ENCODE data around the gene MICAL2. TPM values are rescaled to one million over a fixed set of nuclear protein-coding genes. Genes with fewer than 3 reads are reported as not detected.
A peak's percentile ranks its signal among the peaks of the same experiment; 100 is the strongest.

The MICAL2 gene
- total RNA-seq, 2 donors from 2014 or later = 151 to 231 TPM

GRCh38 chr11:12205330-12205729, 94.9 kb downstream of the MICAL2 start:
- intact Hi-C loops (cut with DNase I) = no loop called here
- DNase-seq (ENCODE audit: low spot score) = no peak

- intact Hi-C loops (cut with DNase I) = no loop called here
- DNase-seq (ENCODE audit: low spot score) = no peak
Measured at GRCh38 chr11:12206529-12206928, 96.1 kb downstream of the MICAL2 start.

GRCh38 chr11:12207384-12208150, 97.2 kb downstream of the MICAL2 start:
- intact Hi-C loops (cut with DNase I) = no loop called here

GRCh38 chr11:12209096-12209495, 98.7 kb downstream of the MICAL2 start:
- no peak for DNase-seq (ENCODE audit: low spot score)
- intact Hi-C loops (cut with DNase I) = no loop called here

More at GRCh38 chr11:12207384-12208150, 97.2 kb downstream of the MICAL2 start:
- no peak for DNase-seq (ENCODE audit: low spot score)

GRCh38 chr11:12210200-12210599, 99.8 kb downstream of the MICAL2 start:
- intact Hi-C loops (cut with DNase I) = no loop called here
- no peak for DNase-seq (ENCODE audit: low spot score)

DNA sequence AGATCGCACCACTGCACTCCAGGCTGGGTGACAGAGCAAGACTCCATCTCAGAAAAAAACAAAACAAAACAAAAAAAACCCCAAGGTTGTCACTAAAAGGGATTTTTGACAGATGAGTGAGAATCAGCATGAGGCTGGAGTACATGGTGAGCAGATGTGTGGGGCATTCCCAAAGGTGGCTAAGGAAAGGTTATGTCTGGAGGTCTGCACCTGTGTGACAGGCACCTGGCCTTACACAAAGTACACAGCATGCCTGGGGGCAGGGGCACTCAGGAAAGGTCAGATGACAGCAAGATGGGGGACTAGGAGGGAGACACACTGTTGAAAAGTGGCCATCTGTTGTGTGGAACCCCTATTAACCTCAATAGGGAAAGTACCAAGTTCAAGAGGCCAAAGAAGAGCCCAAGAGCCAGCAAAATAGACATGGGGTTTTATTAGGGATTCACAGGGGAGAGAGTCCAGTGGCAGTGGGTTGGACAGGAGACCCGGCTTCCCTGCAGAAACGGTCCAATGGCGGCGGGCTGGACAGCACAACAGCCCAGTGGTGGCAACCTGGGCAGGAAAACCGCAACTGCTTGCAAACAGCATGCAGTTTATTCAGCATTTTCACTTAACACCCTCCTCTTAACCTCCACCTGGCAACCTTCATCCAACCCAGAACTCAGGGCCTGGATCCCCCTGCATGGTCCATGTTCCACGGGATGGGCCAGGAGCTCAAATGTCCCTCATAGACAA, 101.1 kb downstream of the MICAL2 start:
- intact Hi-C loops (cut with DNase I) = no loop called here
- DNase-seq (ENCODE audit: low spot score) = no peak

- intact Hi-C loops (cut with DNase I) = no loop called here
- no peak for DNase-seq (ENCODE audit: low spot score)
Measured at GRCh38 chr11:12212174-12212820, 101.9 kb downstream of the MICAL2 start.

DNA sequence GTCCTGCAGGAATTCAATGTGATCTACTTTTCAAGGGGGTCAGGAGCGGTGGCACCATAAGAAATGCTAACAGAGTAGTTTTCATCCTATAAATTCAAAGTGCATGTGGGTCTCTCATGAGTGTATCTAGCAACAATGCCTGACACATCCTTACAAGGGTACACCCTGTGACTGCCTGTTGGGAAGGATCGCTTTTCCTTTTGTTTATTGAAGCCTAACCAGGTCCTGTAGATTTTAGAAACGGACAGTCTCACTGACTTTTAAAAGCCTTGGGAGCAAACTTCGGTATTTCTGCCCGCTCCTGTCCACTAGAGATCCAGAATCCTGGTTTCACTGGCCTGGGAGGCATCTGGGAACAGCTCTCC, 102.4 kb downstream of the MICAL2 start:
- intact Hi-C loops (cut with DNase I) = no loop called here

GRCh38 chr11:12213883-12214282, 103.5 kb downstream of the MICAL2 start:
- DNase-seq (ENCODE audit: low spot score) = no peak
- intact Hi-C loops (cut with DNase I) = no loop called here

More for the DNA sequence above, 102.4 kb downstream of the MICAL2 start:
- DNase-seq (ENCODE audit: low spot score) = no peak

DNA sequence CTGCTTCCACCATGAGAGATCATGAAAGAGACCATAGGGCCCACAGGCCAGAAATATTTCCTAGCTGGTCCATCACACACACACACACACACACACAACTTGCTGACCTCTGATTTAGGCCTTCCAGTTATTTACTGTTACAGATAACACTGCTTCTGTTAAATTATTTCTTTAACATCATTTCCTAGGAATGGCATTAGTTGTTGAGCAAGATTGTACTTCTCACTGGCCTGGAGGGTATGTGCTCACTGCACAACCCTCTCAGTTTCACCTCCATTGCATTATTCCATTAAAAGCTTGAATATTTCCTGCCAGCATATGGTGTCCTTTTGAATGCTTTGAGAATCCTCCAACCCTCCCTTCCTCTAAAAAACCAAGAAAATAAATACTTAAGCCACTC, 104.4 kb downstream of the MICAL2 start:
- intact Hi-C loops (cut with DNase I) = no loop called here

GRCh38 chr11:12215181-12215593, 104.8 kb downstream of the MICAL2 start:
- intact Hi-C loops (cut with DNase I) = no loop called here
- DNase-seq (ENCODE audit: low spot score) = no peak

More for the DNA sequence above, 104.4 kb downstream of the MICAL2 start:
- no peak for DNase-seq (ENCODE audit: low spot score)

- no peak for DNase-seq (ENCODE audit: low spot score)
- intact Hi-C loops (cut with DNase I) = no loop called here
Measured at GRCh38 chr11:12216041-12216451, 105.7 kb downstream of the MICAL2 start.

DNA sequence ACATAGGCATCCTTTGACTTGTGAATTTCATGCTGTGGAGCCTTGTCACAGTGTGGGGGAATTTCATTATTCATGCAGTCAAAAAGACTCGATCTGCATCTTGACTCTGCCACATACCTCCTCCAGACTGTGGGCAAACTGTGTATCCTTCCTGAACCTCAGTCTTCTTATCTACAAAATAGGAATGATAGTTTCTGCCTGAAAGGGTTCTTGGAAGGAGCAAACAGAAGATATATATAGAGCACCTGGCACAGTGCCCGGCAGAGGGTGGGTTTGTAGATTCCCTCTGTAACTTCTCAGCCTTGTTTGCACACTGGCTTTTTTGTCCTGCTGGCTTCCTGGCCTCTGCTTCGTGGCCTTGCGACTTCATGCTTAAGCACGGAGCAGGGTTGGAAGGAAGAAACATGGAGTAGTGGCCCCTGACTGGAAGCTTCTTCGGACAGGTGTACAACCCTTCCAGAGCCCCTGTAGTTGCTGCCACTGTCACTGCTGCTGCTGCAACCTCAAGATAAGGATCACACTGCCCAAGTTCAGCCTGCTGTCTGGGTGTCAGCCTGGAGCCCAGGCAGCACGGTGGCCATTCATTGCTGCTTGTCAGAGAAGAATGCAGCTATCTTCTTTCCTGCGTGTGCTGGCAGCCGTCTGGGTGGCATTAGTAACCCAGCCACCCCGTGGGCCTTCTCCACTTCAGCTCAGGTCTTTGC, 106.4 kb downstream of the MICAL2 start:
- intact Hi-C loops (cut with DNase I) = no loop called here
- DNase-seq (ENCODE audit: low spot score) = no peak

DNA sequence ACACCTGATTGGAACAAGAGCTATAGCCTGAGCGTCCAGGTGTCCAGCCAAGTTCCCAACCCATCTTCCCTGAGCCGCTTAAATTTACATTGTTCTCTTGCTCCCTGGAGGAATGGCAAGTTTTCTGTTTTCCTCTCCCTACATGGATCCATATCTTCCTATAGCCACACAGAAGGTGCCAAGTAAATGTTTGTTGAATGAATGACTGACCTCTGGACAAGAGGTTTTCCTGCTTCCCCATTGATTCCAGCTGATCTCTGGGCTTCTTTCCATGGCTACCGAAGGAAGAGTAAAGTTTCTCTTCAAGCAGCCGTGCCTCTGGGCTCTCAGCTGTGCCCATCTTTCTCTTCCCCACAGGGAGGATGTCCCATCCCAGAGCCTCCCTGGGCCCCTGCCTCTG, 107.5 kb downstream of the MICAL2 start:
- intact Hi-C loops (cut with DNase I) = no loop called here
- DNase-seq (ENCODE audit: low spot score) = no peak

- intact Hi-C loops (cut with DNase I) = no loop called here
- DNase-seq (ENCODE audit: low spot score) = no peak
Measured at GRCh38 chr11:12218909-12219308, 108.5 kb downstream of the MICAL2 start.

- DNase-seq (ENCODE audit: low spot score) = no peak
- intact Hi-C loops (cut with DNase I) = loop anchor here in 1 of 2 donors (5.0 kb wide), 1 partner anchor 57 kb away; no protein-coding TSS in a partner anchor
Measured at GRCh38 chr11:12219757-12220156, 109.4 kb downstream of the MICAL2 start.

DNA sequence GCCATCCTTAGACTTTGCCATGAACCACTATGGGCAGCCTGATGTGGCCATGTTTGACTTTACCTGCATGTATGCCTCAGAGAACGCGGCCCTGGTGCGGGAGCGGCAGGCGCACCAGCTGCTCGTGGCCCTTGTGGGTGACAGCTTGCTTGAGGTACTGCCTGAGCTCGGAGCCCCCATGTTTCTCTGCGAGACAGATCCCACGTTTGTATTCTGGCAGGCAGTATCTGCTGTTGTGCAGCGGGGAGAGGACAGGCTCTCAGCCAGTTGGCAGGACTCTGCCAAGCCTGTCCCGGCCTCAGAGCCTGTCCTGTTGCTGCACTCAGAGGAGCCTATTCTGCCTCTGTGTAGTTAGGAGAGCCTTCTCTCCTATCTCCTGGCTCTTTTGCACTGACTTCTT, 109.9 kb downstream of the MICAL2 start:
- DNase-seq (ENCODE audit: low spot score) = peak; percentile 91
- intact Hi-C loops (cut with DNase I) = loop anchor here in 1 of 2 donors (5.0 kb wide), 1 partner anchor 58 kb away; no protein-coding TSS in a partner anchor

GRCh38 chr11:12221051-12221535, 110.7 kb downstream of the MICAL2 start:
- intact Hi-C loops (cut with DNase I) = loop anchor here in 1 of 2 donors (5.0 kb wide), 1 partner anchor 59 kb away; no protein-coding TSS in a partner anchor

More at GRCh38 chr11:12221051-12221535, 110.7 kb downstream of the MICAL2 start:
- DNase-seq (ENCODE audit: low spot score) = no peak

All from posterior vena cava (tissue), 2 donors.